ENCODE data around the gene TRAF4.

DNA sequence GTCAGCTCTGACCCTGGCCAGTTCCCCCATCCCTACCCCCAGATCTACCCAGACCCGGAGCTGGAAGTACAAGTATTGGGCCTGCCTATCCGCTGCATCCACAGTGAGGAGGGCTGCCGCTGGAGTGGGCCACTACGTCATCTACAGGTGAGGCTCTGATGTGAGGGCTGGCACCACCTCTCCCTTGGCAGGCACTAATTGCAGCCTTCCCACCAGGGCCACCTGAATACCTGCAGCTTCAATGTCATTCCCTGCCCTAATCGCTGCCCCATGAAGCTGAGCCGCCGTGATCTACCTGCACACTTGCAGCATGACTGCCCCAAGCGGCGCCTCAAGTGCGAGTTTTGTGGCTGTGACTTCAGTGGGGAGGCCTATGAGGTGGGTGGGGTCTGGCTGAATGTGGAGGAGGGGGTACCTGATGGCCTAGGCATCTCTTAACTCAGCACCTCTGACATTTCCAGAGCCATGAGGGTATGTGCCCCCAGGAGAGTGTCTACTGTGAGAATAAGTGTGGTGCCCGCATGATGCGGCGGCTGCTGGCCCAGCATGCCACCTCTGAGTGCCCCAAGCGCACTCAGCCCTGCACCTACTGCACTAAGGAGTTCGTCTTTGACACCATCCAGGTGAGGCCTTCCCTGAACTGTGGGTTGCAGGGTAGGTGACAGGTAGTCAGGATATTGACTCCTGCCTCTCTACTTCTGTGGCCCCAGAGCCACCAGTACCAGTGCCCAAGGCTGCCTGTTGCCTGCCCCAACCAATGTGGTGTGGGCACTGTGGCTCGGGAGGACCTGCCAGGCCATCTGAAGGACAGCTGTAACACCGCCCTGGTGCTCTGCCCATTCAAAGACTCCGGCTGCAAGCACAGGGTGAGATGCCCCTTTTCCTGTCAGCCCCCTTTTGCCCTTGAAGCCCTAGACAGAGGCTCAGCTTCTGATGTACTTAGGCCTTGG is 4.3 kb downstream of the TRAF4 start:
- TF ChIP-seq, protein P1, sequence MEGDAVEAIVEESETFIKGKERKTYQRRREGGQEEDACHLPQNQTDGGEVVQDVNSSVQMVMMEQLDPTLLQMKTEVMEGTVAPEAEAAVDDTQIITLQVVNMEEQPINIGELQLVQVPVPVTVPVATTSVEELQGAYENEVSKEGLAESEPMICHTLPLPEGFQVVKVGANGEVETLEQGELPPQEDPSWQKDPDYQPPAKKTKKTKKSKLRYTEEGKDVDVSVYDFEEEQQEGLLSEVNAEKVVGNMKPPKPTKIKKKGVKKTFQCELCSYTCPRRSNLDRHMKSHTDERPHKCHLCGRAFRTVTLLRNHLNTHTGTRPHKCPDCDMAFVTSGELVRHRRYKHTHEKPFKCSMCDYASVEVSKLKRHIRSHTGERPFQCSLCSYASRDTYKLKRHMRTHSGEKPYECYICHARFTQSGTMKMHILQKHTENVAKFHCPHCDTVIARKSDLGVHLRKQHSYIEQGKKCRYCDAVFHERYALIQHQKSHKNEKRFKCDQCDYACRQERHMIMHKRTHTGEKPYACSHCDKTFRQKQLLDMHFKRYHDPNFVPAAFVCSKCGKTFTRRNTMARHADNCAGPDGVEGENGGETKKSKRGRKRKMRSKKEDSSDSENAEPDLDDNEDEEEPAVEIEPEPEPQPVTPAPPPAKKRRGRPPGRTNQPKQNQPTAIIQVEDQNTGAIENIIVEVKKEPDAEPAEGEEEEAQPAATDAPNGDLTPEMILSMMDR (IDR thresholded peaks at IDR 0.05), result no peak
- no peak for TF ChIP-seq POLR2A (IDR thresholded peaks at IDR 0.05)
- TF ChIP-seq POLR2AphosphoS5 (IDR thresholded peaks at IDR 0.05), result no peak
